ENCODE measurements around the gene GAST. TPM values are rescaled to one million over a fixed set of nuclear protein-coding genes. Genes with fewer than 3 reads are reported as not detected.
A peak's percentile ranks its signal among the peaks of the same experiment; 100 is the strongest.
"Not testable (repeated sequence)": the region's sequence is repeated elsewhere in the genome, so short reads cannot be mapped to it uniquely, and the experiment has no call there.

The GAST gene
- total RNA-seq, 1 donor from 2014 or later = not detected

GRCh38 chr17:41672153-41672552, 40.0 kb upstream of the GAST start:
- Histone ChIP-seq H3K36me3 (ENCODE audit: control insufficient read depth in 3 of 3, insufficient read depth in 3 of 3, low read length in 3 of 3) (no peaks in the 10 kb centered on the region), H3K9ac (ENCODE audit: low read depth in 1 of 3, low read length in 3 of 3) (no peak overlapping the region), H3K4me3 (ENCODE audit: low read length in 3 of 3) (no peak overlapping the region), H3K9me3 (ENCODE audit: control insufficient read depth in 3 of 3, low read length in 3 of 3) (no peaks in the 10 kb centered on the region), H3K27ac (ENCODE audit: low read depth, low read length) (no peak overlapping the region), H3K4me1 (ENCODE audit: control insufficient read depth in 3 of 3, insufficient read depth in 3 of 3, low read length in 3 of 3) (peaks cover 4% of the 10 kb centered on the region in 3 donors), H3K27me3 (ENCODE audit: control insufficient read depth in 3 of 3, insufficient read depth in 3 of 3, low read length in 3 of 3) (peaks cover 0 to 3% (median 0%) of the 10 kb centered on the region in 3 donors)

GRCh38 chr17:41675157-41676057, 36.7 kb upstream of the GAST start:
- H3K27ac ChIP-seq (ENCODE audit: low read depth, low read length); H3K9me3 ChIP-seq (ENCODE audit: control insufficient read depth in 3 of 3, low read length in 3 of 3); H3K36me3 ChIP-seq (ENCODE audit: control insufficient read depth in 3 of 3, insufficient read depth in 3 of 3, low read length in 3 of 3); H3K27me3 ChIP-seq (ENCODE audit: control insufficient read depth in 3 of 3, insufficient read depth in 3 of 3, low read length in 3 of 3); H3K9ac ChIP-seq (ENCODE audit: low read depth in 1 of 3, low read length in 3 of 3); H3K4me3 ChIP-seq (ENCODE audit: low read length in 3 of 3); H3K4me1 ChIP-seq (ENCODE audit: control insufficient read depth in 3 of 3, insufficient read depth in 3 of 3, low read length in 3 of 3): not testable (repeated sequence)

- Histone ChIP-seq H3K36me3 (ENCODE audit: control insufficient read depth in 3 of 3, insufficient read depth in 3 of 3, low read length in 3 of 3) (no peaks in the 10 kb centered on the region), H3K9me3 (ENCODE audit: control insufficient read depth in 3 of 3, low read length in 3 of 3) (no peaks in the 10 kb centered on the region), H3K27me3 (ENCODE audit: control insufficient read depth in 3 of 3, insufficient read depth in 3 of 3, low read length in 3 of 3) (peaks cover 0 to 7% (median 3%) of the 10 kb centered on the region in 3 donors), H3K4me1 (ENCODE audit: control insufficient read depth in 3 of 3, insufficient read depth in 3 of 3, low read length in 3 of 3) (no peaks in the 10 kb centered on the region), H3K27ac (ENCODE audit: low read depth, low read length) (no peak overlapping the region), H3K4me3 (ENCODE audit: low read length in 3 of 3) (no peak overlapping the region), H3K9ac (ENCODE audit: low read depth in 1 of 3, low read length in 3 of 3) (no peak overlapping the region)
These were observed 36.1 kb upstream of the GAST start for GRCh38 chr17:41676058-41676419.

- H3K36me3 ChIP-seq (ENCODE audit: control insufficient read depth in 3 of 3, insufficient read depth in 3 of 3, low read length in 3 of 3) = no peaks in the 10 kb centered on the region
- H3K27me3 ChIP-seq (ENCODE audit: control insufficient read depth in 3 of 3, insufficient read depth in 3 of 3, low read length in 3 of 3) = peaks cover 0 to 7% (median 3%) of the 10 kb centered on the region in 3 donors
- no peak overlapping the region for H3K9ac ChIP-seq (ENCODE audit: low read depth in 1 of 3, low read length in 3 of 3)
- H3K9me3 ChIP-seq (ENCODE audit: control insufficient read depth in 3 of 3, low read length in 3 of 3) = no peaks in the 10 kb centered on the region
- H3K4me3 ChIP-seq (ENCODE audit: low read length in 3 of 3) = peak overlapping the region; percentile 6 to 35 (median 25)
- H3K4me1 ChIP-seq (ENCODE audit: control insufficient read depth in 3 of 3, insufficient read depth in 3 of 3, low read length in 3 of 3) = no peaks in the 10 kb centered on the region
- peak overlapping the region; percentile 49 for H3K27ac ChIP-seq (ENCODE audit: low read depth, low read length)
These were observed 33.7 kb upstream of the GAST start for GRCh38 chr17:41678411-41678906.

GRCh38 chr17:41678907-41679739, 33.0 kb upstream of the GAST start:
- Histone ChIP-seq H3K4me1 (ENCODE audit: control insufficient read depth in 3 of 3, insufficient read depth in 3 of 3, low read length in 3 of 3) (no peaks in the 10 kb centered on the region), H3K27me3 (ENCODE audit: control insufficient read depth in 3 of 3, insufficient read depth in 3 of 3, low read length in 3 of 3) (peaks cover 0 to 7% (median 3%) of the 10 kb centered on the region in 3 donors), H3K36me3 (ENCODE audit: control insufficient read depth in 3 of 3, insufficient read depth in 3 of 3, low read length in 3 of 3) (no peaks in the 10 kb centered on the region), H3K27ac (ENCODE audit: low read depth, low read length) (peak overlapping the region; percentile 49), H3K9ac (ENCODE audit: low read depth in 1 of 3, low read length in 3 of 3) (no peak overlapping the region), H3K4me3 (ENCODE audit: low read length in 3 of 3) (peak overlapping the region in 2 of 3 donors; percentile 6 to 25), H3K9me3 (ENCODE audit: control insufficient read depth in 3 of 3, low read length in 3 of 3) (no peaks in the 10 kb centered on the region)

- Histone ChIP-seq H3K36me3 (ENCODE audit: control insufficient read depth in 3 of 3, insufficient read depth in 3 of 3, low read length in 3 of 3) (no peaks in the 10 kb centered on the region), H3K27me3 (ENCODE audit: control insufficient read depth in 3 of 3, insufficient read depth in 3 of 3, low read length in 3 of 3) (peaks cover 0 to 7% (median 3%) of the 10 kb centered on the region in 3 donors), H3K9ac (ENCODE audit: low read depth in 1 of 3, low read length in 3 of 3) (no peak overlapping the region), H3K4me1 (ENCODE audit: control insufficient read depth in 3 of 3, insufficient read depth in 3 of 3, low read length in 3 of 3) (no peaks in the 10 kb centered on the region), H3K9me3 (ENCODE audit: control insufficient read depth in 3 of 3, low read length in 3 of 3) (no peaks in the 10 kb centered on the region), H3K27ac (ENCODE audit: low read depth, low read length) (no peak overlapping the region), H3K4me3 (ENCODE audit: low read length in 3 of 3) (no peak overlapping the region)
These were observed 32.2 kb upstream of the GAST start for GRCh38 chr17:41679740-41680425.

- H3K36me3 ChIP-seq (ENCODE audit: control insufficient read depth in 3 of 3, insufficient read depth in 3 of 3, low read length in 3 of 3) = no peaks in the 10 kb centered on the region
- no peak overlapping the region for H3K9ac ChIP-seq (ENCODE audit: low read depth in 1 of 3, low read length in 3 of 3)
- H3K9me3 ChIP-seq (ENCODE audit: control insufficient read depth in 3 of 3, low read length in 3 of 3) = no peaks in the 10 kb centered on the region
- H3K4me1 ChIP-seq (ENCODE audit: control insufficient read depth in 3 of 3, insufficient read depth in 3 of 3, low read length in 3 of 3) = no peaks in the 10 kb centered on the region
- H3K27me3 ChIP-seq (ENCODE audit: control insufficient read depth in 3 of 3, insufficient read depth in 3 of 3, low read length in 3 of 3) = peaks cover 0 to 7% (median 3%) of the 10 kb centered on the region in 3 donors
- no peak overlapping the region for H3K4me3 ChIP-seq (ENCODE audit: low read length in 3 of 3)
- H3K27ac ChIP-seq (ENCODE audit: low read depth, low read length) = no peak overlapping the region
These were observed 31.6 kb upstream of the GAST start for GRCh38 chr17:41680426-41681040.

GRCh38 chr17:41681776-41682175, 30.4 kb upstream of the GAST start:
- no peak overlapping the region for H3K27ac ChIP-seq (ENCODE audit: low read depth, low read length)
- H3K4me1 ChIP-seq (ENCODE audit: control insufficient read depth in 3 of 3, insufficient read depth in 3 of 3, low read length in 3 of 3) = no peaks in the 10 kb centered on the region
- H3K27me3 ChIP-seq (ENCODE audit: control insufficient read depth in 3 of 3, insufficient read depth in 3 of 3, low read length in 3 of 3) = peaks cover 0 to 7% (median 0%) of the 10 kb centered on the region in 3 donors
- H3K9me3 ChIP-seq (ENCODE audit: control insufficient read depth in 3 of 3, low read length in 3 of 3) = no peaks in the 10 kb centered on the region
- H3K4me3 ChIP-seq (ENCODE audit: low read length in 3 of 3) = no peak overlapping the region
- H3K36me3 ChIP-seq (ENCODE audit: control insufficient read depth in 3 of 3, insufficient read depth in 3 of 3, low read length in 3 of 3) = no peaks in the 10 kb centered on the region
- H3K9ac ChIP-seq (ENCODE audit: low read depth in 1 of 3, low read length in 3 of 3) = no peak overlapping the region

- Histone ChIP-seq H3K36me3 (ENCODE audit: control insufficient read depth in 3 of 3, insufficient read depth in 3 of 3, low read length in 3 of 3) (no peaks in the 10 kb centered on the region), H3K4me1 (ENCODE audit: control insufficient read depth in 3 of 3, insufficient read depth in 3 of 3, low read length in 3 of 3) (peaks cover under 1% of the 10 kb centered on the region in 3 donors), H3K9me3 (ENCODE audit: control insufficient read depth in 3 of 3, low read length in 3 of 3) (no peaks in the 10 kb centered on the region), H3K27me3 (ENCODE audit: control insufficient read depth in 3 of 3, insufficient read depth in 3 of 3, low read length in 3 of 3) (peaks cover 0 to 7% (median 0%) of the 10 kb centered on the region in 3 donors), H3K4me3 (ENCODE audit: low read length in 3 of 3) (no peak overlapping the region), H3K27ac (ENCODE audit: low read depth, low read length) (no peak overlapping the region), H3K9ac (ENCODE audit: low read depth in 1 of 3, low read length in 3 of 3) (no peak overlapping the region)
These were observed 29.5 kb upstream of the GAST start for GRCh38 chr17:41682631-41683030.

Data from skeletal muscle tissue (tissue), 4 donors.